8988T (cell line): ENCODE measurements around the gene MISP.
A peak's percentile ranks its signal among the peaks of the same experiment; 100 is the strongest.
"Not testable (repeated sequence)": the region's sequence is repeated elsewhere in the genome, so short reads cannot be mapped to it uniquely, and the experiment has no call there.

ENCODE experiments used
- DNase-seq: peaks from one replicate; pipeline ENCODE4 v3.0.0; 2011

The MISP gene, protein sequence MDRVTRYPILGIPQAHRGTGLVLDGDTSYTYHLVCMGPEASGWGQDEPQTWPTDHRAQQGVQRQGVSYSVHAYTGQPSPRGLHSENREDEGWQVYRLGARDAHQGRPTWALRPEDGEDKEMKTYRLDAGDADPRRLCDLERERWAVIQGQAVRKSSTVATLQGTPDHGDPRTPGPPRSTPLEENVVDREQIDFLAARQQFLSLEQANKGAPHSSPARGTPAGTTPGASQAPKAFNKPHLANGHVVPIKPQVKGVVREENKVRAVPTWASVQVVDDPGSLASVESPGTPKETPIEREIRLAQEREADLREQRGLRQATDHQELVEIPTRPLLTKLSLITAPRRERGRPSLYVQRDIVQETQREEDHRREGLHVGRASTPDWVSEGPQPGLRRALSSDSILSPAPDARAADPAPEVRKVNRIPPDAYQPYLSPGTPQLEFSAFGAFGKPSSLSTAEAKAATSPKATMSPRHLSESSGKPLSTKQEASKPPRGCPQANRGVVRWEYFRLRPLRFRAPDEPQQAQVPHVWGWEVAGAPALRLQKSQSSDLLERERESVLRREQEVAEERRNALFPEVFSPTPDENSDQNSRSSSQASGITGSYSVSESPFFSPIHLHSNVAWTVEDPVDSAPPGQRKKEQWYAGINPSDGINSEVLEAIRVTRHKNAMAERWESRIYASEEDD

DNA sequence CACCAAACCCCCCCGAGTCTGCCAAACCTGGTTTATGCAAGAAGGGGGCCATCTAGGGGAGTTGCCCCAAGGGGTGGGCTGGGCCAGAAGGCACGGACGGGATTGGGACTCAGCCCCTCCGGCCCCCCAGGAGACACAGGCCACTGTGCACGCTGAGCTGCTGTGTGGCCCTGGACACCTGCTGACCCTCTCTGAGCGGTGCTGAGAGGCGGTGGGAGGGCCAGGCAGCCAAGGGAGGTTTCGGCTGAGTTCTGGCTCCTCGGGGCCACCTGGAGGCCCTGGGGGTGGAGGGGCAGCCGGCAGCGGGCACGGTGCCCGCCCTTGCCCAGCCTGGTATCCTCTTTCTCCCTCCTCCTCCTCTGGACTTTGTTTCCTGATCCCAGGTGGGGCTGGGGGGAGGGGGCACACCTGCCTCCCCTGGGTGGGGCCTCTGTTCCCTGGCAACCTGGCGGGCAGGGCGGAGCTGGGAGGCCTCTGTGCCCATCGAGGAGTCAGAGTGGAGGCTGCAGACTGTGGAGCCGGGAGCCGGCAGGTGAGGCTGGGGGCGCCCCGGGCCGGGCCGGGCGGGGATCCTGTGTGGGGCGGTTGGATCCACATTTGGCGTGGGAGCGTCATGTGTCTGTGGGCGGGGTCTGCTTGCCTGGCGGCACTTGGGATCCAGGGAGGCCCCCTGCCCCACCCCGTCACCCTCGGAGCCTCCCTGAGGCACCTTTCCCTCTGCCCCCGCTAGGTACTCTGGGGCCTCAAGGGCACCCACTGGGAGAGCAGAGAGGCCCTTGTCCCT lies at the start of gene MISP:
Gene MISP, plus strand, starts transcription at position 473 of the 784 bp plus-strand sequence. CDS start 5,835 bp downstream, outside the sequence.
- DNase-seq = no peak

DNA sequence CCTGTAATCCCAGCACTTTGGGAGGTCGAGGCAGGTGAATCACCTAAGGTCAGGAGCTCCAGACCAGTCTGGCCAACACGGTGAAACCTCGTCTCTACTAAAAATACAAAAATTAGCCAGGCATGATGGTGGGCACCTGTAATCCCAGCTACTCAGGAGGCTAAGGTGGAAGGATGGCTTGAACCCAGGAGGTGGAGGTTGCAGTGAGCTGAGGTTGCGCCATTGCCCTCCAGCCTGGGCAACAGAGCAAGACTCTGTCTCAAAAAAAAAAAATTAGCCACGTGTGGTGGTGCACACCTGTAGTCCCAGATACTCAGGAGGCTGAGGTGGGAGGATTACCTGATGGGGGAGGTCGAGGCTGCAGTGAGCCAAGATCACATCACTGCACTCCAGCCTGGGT lies 48.1 kb upstream of the MISP start:
- not testable (repeated sequence) for DNase-seq

DNA sequence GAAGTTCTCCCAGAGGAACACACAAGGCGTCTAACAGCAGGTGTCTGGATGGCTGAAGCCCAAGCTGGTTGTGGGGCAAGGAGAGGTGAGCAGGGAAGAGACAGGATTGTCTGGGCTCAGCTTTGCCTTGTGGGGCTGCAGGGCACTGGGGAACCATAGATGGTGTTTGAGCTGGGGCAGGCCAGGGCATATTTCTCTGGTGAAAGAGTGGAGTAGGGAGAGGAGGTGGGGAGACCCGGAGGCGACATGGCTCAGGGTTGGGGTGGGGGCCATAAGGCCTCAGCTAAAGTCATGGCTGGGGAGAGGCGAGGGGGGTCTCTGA lies 47.6 kb upstream of the MISP start:
- DNase-seq = no peak

DNA sequence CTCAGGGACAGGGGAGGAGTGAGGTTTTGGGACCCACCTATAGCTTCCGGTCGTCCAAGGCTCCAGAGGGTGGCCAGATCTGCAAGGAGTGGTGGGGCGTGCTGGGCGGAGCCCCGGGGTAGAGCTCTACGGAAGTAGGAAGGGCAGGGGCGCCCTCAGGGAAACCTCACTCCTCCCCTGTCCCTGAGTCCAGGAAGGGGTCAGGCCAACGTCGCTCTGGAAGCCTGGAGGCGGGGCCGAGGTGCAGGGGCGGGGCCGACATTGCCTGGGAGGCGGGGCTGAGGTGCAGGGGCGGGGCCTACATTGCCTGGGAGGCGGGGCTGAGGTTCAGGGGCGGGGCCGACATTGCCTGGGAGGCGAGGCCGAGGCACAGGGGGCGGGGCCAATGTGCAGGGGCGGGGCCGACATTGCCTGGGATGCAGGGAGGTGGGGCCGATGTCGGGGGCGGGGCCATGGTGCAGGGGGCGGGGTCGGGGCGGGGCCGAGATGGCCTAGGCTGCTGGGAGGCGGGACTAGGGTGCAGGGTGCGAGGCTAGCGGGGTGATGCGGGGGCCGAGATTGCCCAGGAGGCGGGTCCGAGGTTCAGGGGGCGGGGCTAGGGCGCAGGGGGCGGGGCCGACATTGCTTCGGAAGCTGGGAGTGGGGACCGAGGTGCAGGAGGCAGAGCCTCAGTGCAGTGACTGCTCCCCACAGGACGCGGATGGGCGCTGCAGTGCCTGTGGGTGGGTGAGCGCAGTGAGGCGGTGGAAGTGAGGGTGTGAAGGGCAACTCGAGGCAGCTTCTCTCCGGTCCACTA lies 47.1 kb upstream of the MISP start:
- peak; percentile 73 for DNase-seq

GRCh38 chr19:704447-704741 lies 46.5 kb upstream of the MISP start:
- DNase-seq = no peak

DNA sequence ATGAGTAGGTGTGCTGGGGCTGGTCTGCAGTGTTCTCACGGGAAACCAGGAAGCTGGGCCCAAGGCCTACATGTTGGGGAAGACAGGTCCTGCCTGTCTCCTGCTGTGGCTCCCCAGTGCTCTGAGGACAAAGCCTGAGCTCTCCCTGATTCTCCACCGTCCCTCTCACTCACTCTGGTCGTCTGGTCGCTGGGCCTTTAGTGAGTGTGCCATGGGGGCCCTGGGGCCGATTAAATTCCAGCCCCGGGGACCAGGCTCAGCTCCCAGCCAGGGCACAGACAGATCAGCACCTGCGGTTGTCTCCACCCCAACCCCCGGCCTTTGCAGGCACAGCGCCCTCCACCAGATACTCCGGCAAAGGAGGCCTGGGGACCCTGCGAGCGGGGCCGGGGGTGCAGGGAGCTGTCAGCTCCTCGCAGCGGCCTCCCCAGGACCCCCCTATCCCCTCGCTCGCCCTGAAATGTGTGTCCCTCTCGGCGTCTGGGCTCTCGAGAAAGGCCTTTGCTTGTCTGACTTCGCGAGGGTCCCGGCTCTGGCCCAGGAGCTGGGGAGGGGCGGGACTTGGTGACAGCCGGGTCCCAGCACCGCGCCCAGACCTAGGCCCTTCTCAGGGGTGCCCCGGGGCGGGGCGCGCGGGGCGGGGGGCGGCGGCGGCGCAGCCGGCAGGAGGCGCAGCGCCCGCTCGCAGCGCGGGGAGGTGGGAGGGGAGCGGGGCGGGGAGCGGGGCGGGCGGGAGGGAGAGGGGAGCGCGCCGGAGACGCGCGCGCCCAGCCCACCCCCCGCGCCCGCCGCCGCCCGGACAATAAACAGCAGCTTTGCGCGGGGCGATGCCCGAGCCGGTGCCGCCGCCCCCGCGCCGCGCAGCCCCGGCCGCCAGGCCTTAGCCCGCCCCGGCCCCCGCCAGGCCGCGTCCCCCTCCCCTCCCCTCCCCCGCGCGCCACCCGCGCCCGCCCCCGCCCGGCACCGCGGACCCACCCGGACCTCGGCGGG lies 42.5 kb upstream of the MISP start, which contains the start of gene PALM:
Gene PALM, plus strand, starts transcription at position 782 of the 990 bp plus-strand sequence. CDS start 212 bp downstream, outside the sequence.
- DNase-seq = no peak

GRCh38 chr19:709196-709964 lies 41.5 kb upstream of the MISP start:
- DNase-seq = no peak

- DNase-seq = no peak
Measured at GRCh38 chr19:709965-710571, 40.8 kb upstream of the MISP start.

DNA sequence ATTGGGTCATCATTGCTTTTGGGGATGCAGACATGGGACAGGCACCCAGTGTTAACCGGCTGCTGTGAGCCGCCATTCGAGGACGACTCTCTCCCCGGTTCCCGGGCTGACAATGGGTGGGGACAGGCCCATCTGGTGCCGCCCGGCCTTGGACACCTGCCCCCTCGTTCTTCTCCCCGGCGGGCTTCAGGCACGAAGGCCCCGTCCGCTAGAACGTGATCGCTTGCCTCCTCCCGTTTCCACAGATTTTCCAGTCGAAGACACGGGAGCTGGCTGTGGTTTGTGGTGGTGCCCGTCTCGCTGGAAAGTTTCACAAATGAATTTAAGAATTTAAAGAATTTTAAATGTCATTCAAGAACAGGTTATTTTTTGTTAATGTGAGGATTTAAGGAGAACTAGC lies 40.1 kb upstream of the MISP start:
- no peak for DNase-seq

- no peak for DNase-seq
Measured at GRCh38 chr19:711254-711653, 39.7 kb upstream of the MISP start.

DNA sequence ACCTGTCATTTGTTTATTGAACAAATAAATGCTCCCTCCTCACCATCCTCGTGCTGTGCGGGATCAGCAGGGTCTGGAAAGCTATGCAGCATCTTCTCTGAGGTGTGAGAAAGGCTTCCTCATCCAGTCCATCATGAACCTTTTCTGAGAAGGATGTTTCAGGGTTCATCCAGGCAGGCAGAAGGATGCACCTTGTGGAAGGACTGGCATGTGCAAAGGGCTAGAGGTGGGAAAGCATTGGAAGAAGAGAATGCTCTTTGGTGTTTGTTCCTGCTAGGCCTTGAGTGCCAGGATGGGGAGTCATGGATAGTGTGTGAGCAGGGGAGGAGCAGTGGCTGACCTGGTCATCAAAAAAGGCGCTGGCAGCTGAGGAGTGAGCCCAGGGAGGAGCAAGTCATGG lies 35.6 kb upstream of the MISP start:
- DNase-seq = no peak

GRCh38 chr19:718251-718951 lies 32.5 kb upstream of the MISP start:
- DNase-seq = peak; percentile 60

DNA sequence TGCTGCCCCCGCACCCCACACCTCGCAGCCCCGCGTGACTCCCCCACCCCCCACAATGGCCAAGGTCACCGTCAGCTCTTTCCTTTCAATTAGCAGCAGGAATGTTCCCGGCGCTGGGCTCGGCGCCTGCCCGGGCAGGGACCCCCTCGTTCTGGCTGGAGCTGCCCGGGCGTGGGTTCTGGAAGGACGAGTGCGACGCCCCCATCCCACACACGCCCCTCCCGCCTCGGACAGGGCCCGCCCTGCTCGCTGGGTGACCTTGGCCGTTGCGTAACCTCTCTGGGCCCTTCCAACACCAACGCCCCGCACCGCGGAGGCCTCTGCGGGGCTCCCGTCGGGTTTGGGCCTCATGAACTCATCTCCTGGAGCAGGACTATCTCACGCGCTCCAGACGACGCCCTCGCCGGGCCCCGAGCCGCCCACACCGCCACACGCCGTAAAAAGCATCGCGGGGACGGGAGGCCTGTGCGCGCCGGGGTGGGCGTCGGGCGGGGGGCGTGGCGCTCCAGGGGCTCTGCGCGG lies 31.9 kb upstream of the MISP start:
- DNase-seq = peak; percentile 21

DNA sequence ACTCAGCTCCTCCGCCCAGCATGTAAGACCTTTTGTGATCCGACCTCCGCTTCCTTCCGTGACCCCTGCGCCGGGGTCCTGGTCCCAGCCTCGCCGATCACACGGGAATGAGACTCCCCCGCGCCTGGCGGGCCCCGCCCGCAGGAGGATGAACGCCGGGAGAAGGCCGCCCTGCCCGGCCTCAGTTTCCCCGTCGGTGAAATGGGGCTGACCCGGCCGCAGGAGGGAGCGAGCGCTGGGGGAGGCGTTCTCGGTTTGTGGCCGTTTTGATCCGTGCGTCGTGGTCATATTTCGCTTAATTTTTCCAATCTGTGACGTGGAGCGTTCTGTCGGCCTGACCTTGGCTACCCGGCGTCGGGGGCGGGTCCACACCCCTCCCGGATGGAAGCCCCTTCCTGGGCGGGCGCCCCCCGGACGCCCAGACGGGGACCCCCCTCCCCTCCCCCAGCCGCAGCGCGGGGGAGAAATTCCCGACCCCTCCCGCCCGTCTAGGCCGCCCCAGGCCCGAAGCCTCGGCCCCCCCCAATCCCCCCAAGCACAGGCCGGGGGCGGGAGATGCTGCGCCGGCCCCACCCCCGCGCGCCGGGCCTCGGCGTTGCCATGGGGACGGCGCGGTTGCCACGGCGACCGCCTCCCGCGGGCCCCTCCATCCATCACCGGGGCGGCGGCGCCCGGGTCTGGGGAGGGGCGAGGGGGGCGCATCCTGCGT lies 31.1 kb upstream of the MISP start:
- peak; percentile 27 for DNase-seq

- peak; percentile 60 for DNase-seq
Measured at GRCh38 chr19:720345-721160, 30.4 kb upstream of the MISP start.

DNA sequence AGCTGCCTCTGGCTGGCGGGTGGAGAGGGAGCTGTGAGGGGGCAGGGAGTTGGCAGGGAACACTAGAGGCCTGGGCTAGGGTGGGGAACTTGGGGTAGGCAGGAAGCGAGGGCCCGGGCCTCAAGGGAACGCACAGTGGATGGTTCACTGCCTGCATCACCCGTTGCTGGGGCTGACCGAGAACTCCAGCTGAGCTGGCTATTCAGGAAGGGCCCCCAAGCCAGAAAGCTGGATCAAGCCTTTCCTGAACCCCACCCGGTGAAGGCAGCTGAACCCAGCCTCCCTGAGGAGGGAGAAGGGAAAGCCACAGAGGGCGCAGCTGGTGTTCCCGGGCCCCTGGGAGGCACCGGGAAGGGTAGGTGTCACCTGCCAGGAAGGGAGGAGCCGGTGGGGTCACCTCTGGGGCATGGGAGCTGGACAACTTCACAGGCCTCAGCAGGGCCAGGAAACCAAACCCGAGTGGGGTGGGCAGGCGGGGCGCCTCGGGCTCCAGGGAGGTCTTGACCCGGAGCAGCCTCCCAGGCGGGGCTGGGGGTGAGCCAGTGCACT lies 28.3 kb upstream of the MISP start:
- no peak for DNase-seq

DNA sequence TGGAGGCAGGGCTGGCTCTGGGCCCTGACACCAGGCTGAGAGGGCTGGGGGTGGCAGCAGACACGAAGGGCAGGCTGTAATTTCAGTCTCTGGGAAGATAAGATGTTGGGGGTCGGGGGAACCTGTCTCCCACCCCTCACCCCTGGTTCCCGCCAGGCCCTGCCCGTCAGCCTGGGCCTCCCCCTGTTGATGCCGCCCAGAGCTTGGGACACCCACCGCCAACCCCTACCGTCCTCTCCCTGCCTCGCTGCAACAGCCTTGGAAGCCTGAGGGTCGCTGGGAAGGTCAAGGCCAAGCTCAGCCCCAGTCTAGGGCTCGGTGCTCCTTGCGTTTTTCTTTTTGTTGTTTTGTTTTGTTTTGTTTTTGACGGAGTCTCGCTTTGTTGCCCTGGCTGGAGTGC lies 27.7 kb upstream of the MISP start:
- DNase-seq = no peak

DNA sequence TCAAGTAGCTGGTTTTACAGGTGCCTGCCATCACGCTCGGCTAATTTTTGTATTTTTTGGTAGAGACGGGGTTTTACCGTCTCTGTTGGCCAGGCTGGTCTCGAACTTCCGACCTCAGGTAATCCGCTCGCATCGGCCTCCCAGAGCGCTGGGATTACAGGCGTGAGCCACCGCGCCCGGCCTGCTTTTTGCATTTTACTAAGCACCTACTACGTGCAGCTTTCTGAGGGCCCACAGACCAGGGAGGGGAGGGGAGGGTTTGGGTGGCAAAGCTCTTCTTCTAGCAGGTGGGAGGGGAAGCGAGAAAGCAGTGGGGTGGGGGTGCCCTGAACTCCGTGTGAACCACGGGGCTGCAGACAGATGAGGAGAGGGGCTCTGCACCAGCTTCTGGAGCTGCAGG lies 27.2 kb upstream of the MISP start:
- no peak for DNase-seq
